Fibroblast of skin of left biceps (primary cell): ENCODE results near the gene PLAGL2.
"Not testable (repeated sequence)": the region's sequence is repeated elsewhere in the genome, so short reads cannot be mapped to it uniquely, and the experiment has no call there.

Experiments used
- DNase-seq, 2 experiments: peaks; one replicate each; pipeline ENCODE4 v3.0.0-alpha.2; 2013; ENCODE audit warnings: low read depth in 2 of 2

Gene PLAGL2, protein sequence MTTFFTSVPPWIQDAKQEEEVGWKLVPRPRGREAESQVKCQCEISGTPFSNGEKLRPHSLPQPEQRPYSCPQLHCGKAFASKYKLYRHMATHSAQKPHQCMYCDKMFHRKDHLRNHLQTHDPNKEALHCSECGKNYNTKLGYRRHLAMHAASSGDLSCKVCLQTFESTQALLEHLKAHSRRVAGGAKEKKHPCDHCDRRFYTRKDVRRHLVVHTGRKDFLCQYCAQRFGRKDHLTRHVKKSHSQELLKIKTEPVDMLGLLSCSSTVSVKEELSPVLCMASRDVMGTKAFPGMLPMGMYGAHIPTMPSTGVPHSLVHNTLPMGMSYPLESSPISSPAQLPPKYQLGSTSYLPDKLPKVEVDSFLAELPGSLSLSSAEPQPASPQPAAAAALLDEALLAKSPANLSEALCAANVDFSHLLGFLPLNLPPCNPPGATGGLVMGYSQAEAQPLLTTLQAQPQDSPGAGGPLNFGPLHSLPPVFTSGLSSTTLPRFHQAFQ

DNA sequence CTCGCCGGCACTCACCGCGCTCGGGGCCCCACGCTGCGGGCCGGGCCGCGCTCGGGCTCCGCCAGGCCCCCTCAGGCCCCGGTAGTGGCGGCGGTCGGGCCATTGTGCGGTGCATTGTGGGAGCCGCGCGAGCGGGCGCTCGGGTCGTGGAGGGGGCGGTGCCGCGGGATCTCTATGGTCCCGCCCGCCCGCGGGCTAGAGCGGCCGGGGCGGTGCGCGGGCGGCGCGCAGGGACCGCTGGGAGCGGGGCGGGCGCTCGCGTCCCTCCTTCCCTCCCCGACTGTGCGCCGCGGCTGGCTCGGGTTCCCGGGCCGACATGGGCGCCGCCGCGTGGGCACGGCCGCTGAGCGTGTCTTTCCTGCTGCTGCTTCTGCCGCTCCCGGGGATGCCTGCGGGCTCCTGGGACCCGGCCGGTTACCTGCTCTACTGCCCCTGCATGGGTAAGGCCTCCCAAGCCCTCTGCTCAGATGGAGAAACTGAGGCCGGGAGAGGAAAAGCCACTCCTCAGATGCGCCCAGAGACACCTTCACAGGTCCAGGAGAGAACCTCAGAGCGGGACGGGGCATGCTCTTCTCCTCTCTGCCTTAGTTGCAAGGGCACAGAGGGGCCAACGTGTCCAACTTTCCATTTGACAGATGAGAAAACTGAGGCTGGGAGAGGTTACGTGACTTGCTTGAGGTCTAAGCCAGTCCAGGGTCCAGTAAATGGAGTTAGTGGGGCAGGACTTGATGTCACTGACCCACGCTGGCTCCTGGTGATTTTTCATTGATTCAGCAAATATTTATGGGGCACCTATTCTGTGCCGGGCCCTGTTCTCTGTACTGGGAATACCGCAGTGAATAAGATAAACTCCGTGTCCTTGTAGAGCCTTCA lies at the start of gene PLAGL2, which contains the start of gene POFUT1:
PLAGL2 (minus strand) TSS at position 118 of the 873 bp plus-strand sequence. CDS start 5,565 bp downstream, outside the sequence.
POFUT1 (plus strand) TSS at position 255 of the 873 bp plus-strand sequence; CDS start at position 317, 62 bp downstream.
- peak; percentile 66 for DNase-seq

GRCh38 chr20:32252189-32252588 lies 44.6 kb upstream of the PLAGL2 start:
- no peak for DNase-seq

DNA sequence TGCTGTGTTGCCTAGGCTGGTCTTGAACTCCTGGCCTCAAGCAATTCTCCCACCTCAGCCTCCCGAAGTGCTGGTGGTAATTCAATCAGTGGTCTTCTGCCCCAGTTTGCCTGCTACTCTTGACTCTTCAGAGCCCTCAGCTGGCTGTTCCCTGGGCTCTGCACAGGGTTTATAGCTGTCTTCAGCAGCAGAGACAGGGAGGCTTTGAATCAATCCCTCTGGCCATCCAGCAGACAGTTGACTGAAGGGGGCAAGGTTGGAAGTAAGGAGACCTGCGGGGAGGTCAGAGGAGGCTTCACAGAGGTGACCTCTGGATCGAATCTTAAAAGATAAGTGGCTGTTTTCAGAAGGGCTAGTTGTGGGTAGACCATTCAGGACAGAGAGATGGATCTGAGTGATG lies 43.9 kb upstream of the PLAGL2 start:
- no peak for DNase-seq

DNA sequence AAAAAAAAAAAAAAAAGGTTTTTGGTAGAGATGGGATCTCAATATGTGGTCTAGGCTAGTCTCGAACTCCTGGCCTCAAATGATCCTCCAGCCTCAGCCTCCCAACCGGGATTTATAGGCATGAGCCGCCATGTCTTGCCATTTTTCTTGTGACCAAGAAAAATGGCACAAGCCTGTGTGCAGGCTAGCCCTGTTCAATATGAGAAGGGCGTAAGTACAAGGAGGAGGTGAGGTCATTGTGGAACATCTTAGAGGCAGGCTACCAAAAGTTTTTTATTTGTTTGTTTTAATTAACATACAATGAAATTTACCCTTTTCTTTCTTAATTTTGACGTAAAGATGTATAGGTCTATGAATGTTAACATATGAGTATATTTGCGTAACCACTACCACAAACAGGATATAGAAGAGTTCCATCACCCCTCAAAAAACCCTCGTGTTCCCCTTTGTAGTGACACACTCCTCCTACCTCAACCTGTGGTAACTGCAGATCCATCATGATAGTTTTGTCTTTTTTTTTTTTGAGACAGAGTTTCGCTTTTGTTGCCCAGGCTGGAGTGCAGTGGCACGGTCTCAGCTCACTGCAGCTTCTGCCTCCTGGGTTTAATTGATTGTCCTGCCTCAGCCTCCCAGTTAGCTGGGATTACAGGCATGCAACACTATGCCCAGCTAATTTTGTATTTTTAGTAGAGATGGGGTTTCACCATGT lies 41.6 kb upstream of the PLAGL2 start:
- DNase-seq = no peak

- no peak for DNase-seq
These were observed 40.5 kb upstream of the PLAGL2 start for GRCh38 chr20:32248043-32248442.

DNA sequence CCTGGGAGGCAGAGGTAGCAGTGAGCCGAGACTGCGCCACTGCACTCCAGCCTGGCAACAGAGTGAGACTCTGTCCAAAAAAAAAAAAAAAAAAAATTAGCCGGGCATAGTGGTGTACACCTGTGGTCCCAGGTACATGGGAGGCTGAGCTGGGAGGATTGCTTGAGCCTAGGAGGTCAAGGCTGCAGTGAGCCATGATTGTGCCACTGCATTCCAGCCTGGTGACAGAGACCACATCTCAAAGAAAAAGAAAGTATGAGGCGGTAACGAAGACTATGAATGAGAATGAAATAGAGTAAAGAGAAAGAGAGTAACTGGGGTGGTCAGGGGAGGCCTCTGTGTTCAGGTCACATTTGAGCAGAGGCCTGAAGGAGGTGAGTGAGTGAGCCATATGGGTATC lies 38.7 kb upstream of the PLAGL2 start:
- DNase-seq = not testable (repeated sequence)

DNA sequence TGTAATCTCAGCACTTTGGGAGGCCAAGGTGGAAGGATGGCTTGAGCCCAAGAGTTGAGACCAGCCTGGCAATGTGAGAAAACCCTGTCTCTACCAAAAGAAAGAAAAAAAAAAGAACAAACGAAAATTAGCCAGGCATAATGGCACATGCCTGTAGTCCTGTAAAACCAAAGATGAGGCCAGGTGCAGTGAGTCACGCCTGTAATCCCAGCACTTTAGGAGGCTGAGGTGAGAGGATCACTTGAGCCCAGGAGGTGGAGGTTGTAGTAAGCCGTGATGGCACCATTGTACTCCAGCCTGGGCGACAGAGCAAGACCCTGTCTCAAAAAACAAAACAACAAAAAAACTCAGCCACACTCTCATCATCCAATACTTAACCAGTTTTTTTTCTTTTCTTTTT lies 37.4 kb upstream of the PLAGL2 start:
- no peak for DNase-seq

- DNase-seq = no peak
These were observed 36.7 kb upstream of the PLAGL2 start for GRCh38 chr20:32244150-32244823.

- no peak for DNase-seq
These were observed 34.3 kb upstream of the PLAGL2 start for GRCh38 chr20:32241807-32242206.

- no peak for DNase-seq
These were observed 32.7 kb upstream of the PLAGL2 start for GRCh38 chr20:32240205-32240604.

- no peak for DNase-seq
These were observed 31.2 kb upstream of the PLAGL2 start for GRCh38 chr20:32238483-32239425.

DNA sequence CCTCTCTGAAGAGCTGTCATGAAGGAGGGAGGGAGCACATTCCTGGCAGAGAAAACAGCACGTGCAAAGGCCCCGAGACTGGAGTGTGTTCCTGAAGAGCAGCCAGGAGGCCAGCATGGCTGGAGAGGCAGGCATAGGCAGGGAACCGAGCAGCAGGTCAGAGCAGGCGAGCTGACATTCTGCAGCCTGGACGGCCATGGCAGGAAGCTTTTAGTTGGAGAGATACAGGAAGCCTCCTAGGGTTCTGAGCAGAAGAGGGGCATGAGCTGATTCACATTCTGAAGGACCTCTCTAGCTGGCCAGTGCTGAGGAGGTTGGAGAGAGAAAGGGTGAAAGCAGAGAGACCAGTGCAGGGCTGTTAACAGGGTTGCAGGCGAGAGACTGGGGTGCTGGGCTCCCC lies 29.9 kb upstream of the PLAGL2 start:
- no peak for DNase-seq

DNA sequence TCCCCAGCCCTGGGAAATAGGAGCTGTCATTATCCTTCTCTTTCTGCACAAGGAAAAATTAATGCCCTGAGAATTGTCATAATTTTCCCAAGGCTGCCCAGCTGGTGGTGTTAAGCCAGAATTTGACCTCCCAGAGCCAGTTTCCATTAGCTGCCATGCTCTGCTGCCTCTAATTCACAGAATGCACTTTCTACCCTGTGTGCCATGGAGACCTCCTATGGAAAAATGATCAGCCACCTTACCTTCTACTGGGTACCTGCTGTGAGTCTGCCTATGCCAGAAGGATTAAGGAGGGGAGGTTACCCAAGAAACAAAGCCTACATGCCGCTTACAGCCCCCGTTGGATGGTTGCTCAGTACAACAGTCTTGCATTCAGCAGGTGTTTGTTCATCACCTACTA lies 29.3 kb upstream of the PLAGL2 start:
- no peak for DNase-seq

DNA sequence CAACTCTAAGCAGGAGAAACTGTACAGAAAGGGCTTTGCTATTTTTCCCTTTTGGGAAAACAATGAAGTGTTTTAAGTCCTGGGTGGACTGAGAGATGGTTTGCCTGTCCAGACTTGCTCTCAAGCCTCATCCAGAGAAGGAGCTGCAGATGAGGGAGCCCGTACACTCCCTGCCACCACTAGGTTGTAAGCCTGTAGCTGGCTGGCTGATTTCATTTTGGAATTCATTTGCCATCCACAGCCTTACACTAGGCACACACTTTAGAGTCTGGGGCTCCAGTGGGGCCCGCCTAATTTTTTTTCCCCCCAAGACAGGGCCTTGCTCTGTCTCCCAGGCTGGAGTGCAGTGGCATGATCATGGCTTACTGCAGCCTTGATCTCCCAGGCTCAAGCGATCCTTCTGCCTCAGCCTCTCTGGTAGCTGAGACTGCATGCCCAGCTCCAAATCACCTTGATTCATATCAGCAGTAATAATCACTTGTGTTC lies 28.5 kb upstream of the PLAGL2 start:
- DNase-seq = no peak

- DNase-seq = no peak
These were observed 27.9 kb upstream of the PLAGL2 start for GRCh38 chr20:32235331-32236047.

DNA sequence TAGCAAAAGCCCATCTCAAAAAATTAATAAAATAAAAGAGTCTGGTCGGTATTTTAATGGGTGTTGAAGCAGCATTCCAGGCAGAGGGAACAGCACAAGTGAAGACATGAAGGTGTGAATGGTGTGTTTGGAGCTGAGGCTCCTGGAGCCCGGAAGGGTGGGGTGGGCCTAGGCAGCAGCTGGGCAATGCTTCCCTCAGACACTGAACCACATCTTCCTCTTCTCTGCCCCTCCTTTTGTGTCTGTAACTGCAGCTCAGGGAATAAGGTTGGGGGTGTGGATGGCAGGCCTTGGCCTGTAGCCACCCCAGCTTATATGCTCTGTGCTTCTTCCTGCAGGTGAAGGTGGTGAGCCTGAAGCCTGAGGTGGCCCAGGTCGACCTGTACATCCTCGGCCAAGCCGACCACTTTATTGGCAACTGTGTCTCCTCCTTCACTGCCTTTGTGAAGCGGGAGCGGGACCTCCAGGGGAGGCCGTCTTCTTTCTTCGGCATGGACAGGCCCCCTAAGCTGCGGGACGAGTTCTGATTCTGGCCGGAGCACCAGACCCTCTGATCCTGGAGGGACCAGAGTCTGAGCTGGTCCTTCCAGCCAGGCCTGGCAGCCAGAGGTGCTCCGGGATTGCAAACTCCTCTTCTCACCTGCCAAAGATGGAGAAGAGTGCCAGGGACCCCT lies 26.7 kb upstream of the PLAGL2 start:
- DNase-seq = no peak

- DNase-seq = no peak
These were observed 25.7 kb upstream of the PLAGL2 start for GRCh38 chr20:32233286-32233685.

DNA sequence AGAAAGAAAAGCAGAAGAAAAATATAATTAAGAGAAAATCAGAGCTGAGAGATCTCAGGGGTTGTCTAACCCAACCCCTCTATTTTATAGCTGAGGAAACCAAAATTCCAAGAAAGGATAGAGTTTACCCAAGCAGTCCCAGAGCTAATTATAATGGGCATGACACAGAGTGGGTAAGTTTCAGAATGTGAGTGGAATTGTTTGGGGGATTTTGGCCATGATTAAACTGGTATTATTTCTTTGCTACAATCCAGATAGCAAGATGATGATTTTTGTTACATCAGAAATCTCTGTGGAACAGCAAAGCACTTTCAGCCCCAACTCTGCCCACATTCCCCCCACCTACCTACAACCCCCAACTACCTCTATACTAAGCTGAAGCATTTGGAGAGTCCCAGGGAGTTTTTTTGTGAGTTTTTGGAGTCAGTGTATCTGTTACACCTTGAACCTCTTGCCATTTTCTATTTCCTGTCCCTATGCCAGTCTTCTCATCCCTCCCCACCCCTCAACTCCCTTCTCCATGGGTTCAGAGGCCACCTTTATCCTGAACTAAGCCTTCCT lies 24.9 kb upstream of the PLAGL2 start:
- DNase-seq = no peak
